ENCODE data around the gene GRID1.

Gene GRID1

DNA sequence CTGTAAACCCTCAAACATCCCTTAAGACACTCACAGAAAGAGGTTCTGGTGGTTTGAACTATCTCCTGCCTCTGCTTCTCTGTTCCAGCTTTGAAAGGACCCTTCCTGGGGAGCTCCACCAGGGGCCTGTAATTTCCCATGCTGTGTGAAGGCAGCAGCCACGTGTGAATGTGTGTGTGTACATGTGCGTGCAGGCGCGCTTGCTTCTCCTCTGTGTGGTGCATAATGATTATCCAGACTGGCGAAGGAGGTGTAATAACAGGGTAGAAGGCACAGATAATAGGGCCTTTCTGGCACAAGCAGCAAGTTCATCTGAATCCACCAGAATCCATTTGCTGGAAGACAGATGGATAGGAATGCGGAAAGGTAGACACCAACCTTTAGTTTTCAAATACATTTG is 466.5 kb downstream of the GRID1 start:
- Mint-ChIP-seq H3K4me1 (peaks cover 5% of the 10 kb centered on the region), H3K36me3 (ENCODE audit: low read depth) (no peaks in the 10 kb centered on the region), H3K4me3 (no peak overlapping the region), H3K9me3 (no peaks in the 10 kb centered on the region), H3K27ac (no peak overlapping the region), H3K27me3 (ENCODE audit: low read depth) (no peaks in the 10 kb centered on the region)
- TF ChIP-seq, protein P1, sequence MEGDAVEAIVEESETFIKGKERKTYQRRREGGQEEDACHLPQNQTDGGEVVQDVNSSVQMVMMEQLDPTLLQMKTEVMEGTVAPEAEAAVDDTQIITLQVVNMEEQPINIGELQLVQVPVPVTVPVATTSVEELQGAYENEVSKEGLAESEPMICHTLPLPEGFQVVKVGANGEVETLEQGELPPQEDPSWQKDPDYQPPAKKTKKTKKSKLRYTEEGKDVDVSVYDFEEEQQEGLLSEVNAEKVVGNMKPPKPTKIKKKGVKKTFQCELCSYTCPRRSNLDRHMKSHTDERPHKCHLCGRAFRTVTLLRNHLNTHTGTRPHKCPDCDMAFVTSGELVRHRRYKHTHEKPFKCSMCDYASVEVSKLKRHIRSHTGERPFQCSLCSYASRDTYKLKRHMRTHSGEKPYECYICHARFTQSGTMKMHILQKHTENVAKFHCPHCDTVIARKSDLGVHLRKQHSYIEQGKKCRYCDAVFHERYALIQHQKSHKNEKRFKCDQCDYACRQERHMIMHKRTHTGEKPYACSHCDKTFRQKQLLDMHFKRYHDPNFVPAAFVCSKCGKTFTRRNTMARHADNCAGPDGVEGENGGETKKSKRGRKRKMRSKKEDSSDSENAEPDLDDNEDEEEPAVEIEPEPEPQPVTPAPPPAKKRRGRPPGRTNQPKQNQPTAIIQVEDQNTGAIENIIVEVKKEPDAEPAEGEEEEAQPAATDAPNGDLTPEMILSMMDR (IDR thresholded peaks at IDR 0.05; ENCODE audit: unreplicated experiment in 3 of 3), result no peak

DNA sequence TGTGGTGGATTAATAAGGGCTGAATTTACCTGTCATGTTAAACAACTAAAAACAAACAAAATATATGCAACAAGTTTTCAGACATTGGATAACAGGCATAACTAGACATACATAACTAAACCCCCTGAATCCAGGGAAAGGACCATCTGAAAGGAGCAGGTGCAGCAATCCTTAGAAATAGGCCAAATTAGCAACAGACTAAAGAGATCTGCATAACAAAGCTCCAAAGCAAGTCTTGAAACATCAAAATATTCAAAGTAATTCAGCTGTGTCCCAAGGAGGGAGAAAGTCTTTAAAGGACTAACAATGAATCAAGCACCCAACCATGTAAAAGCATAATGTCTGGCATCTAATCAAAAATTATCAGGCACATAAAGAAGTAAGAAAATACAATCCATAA is 475.1 kb downstream of the GRID1 start:
- no peak overlapping the region for H3K27ac Mint-ChIP-seq
- H3K9me3 Mint-ChIP-seq, result no peaks in the 10 kb centered on the region
- no peak overlapping the region for H3K4me3 Mint-ChIP-seq
- no peaks in the 10 kb centered on the region for H3K36me3 Mint-ChIP-seq (ENCODE audit: low read depth)
- H3K27me3 Mint-ChIP-seq (ENCODE audit: low read depth), result no peaks in the 10 kb centered on the region
- TF ChIP-seq, protein P1 (IDR thresholded peaks at IDR 0.05; ENCODE audit: unreplicated experiment in 3 of 3), result no peak
- no peaks in the 10 kb centered on the region for H3K4me1 Mint-ChIP-seq

DNA sequence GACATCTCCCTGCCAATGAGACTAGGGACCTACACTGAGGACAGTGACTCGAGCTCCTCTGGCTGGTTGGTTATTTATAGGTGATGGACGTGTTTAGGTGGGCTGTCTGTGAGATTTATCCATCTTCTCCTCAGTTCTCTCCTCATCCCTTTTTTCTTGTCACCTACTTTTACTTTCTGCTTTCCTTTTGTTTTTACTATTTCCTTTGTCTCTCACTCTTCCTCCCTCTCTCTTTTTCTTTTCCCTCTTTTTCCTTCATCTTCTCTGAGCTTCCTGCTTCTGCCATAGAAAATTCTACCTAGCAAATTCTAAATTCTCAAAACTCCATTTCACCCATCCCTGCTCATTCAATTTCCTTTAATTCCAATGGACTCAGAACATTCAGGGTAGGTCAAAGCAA is 478.0 kb downstream of the GRID1 start:
- H3K27ac Mint-ChIP-seq, result no peak overlapping the region
- no peaks in the 10 kb centered on the region for H3K27me3 Mint-ChIP-seq (ENCODE audit: low read depth)

DNA sequence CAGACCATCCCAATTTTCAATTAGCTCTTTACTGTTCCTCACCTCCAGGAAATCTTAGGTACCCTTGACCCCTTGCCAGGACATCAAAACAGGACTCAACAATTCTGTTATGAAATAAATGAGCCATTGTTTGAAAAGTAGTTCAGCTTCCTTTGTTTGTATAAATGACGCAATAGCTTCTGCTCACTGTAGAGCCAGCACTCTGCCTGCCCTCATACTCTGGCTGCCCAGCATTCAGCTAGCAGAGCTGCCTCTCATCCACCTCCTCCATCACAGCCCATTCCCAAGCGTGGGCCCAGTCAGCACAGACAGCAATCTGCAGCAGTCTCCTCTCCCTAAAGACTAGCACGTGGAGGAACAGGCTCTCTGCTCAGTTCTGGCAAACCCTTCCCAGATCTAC is 478.6 kb downstream of the GRID1 start:
- TF ChIP-seq, protein P1 (IDR thresholded peaks at IDR 0.05; ENCODE audit: unreplicated experiment in 3 of 3), result no peak
- no peak overlapping the region for H3K27ac Mint-ChIP-seq
- H3K27me3 Mint-ChIP-seq (ENCODE audit: low read depth), result no peaks in the 10 kb centered on the region
- H3K4me3 Mint-ChIP-seq, result no peak overlapping the region
- peaks cover 6% of the 10 kb centered on the region for H3K9me3 Mint-ChIP-seq
- H3K36me3 Mint-ChIP-seq (ENCODE audit: low read depth), result no peaks in the 10 kb centered on the region
- H3K4me1 Mint-ChIP-seq, result no peaks in the 10 kb centered on the region

More for the DNA sequence above, 478.0 kb downstream of the GRID1 start:
- H3K4me3 Mint-ChIP-seq, result no peak overlapping the region
- no peaks in the 10 kb centered on the region for H3K36me3 Mint-ChIP-seq (ENCODE audit: low read depth)
- TF ChIP-seq, protein P1 (IDR thresholded peaks at IDR 0.05; ENCODE audit: unreplicated experiment in 3 of 3), result no peak
- no peaks in the 10 kb centered on the region for H3K4me1 Mint-ChIP-seq
- H3K9me3 Mint-ChIP-seq, result peaks cover 3% of the 10 kb centered on the region

DNA sequence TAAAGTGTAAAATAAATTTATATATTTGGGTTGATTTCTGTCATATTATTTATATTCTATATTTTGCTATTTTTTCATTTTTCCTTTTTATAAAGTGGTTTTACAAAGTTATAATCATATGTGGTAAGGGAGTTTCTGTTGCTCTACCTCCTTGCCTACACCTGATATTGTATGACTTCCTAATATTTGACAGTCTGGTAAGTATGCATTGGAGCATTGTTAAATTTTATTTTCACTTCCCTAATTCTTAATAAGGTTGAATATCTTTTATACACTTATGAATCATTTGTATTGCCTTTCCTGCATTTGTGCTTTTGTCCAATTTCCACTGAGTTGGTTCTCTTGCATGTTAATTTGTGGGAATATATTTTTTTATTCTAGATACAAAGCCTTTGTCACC is 492.4 kb downstream of the GRID1 start:
- Mint-ChIP-seq H3K9me3 (peaks cover 16% of the 10 kb centered on the region), H3K27me3 (ENCODE audit: low read depth) (no peaks in the 10 kb centered on the region), H3K27ac (no peak overlapping the region), H3K36me3 (ENCODE audit: low read depth) (no peaks in the 10 kb centered on the region), H3K4me1 (no peaks in the 10 kb centered on the region), H3K4me3 (no peak overlapping the region)
- TF ChIP-seq, protein P1 (IDR thresholded peaks at IDR 0.05; ENCODE audit: unreplicated experiment in 3 of 3), result no peak

DNA sequence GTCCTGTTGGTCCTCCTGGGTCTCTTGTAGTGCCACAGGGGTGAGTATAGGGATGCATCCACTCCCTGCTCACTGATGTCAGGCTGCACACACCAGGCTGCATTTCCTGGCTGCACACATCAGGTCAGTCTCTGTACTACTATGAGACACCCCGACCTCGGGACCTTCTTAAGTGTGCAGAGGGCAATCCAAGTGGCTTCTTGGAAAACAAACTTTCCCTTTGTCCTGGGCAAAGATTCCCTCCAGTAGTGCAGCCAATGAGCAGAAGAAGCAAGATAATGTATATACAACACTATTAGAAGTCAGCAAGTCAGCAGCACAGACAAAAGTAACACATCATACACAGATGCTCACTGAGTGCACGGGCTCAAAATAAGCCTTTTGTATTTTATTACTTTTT is 493.5 kb downstream of the GRID1 start:
- H3K36me3 Mint-ChIP-seq (ENCODE audit: low read depth), result no peaks in the 10 kb centered on the region
- no peak overlapping the region for H3K27ac Mint-ChIP-seq
- H3K4me1 Mint-ChIP-seq, result no peaks in the 10 kb centered on the region
- H3K27me3 Mint-ChIP-seq (ENCODE audit: low read depth), result peaks cover 4% of the 10 kb centered on the region
- H3K9me3 Mint-ChIP-seq, result peaks cover 15% of the 10 kb centered on the region
- no peak overlapping the region for H3K4me3 Mint-ChIP-seq
- TF ChIP-seq, protein P1 (IDR thresholded peaks at IDR 0.05; ENCODE audit: unreplicated experiment in 3 of 3), result no peak

Measured in nephron (organoid).